Upper lobe of right lung (tissue), 1 donor: Measurements from ENCODE around the gene NUDT3. TPM values are rescaled to one million over a fixed set of nuclear protein-coding genes. Genes with fewer than 3 reads are reported as not detected.

Source experiments
- ATAC-seq: fragments of 200-7000 bp; cut with Tn5 transposase; one replicate; pipeline ENCODE4 v1.9.1; 2020; ENCODE audit warnings: mild to moderate bottlenecking, moderate library complexity
- DNase-seq: peaks from one replicate; pipeline ENCODE4 v3.0.0-alpha.2; 2020
- H3K27ac ChIP-seq: fragments of 200-600 bp; one replicate; pipeline ENCODE4 v1.8.0; 2022
- H3K27me3 ChIP-seq: fragments of 200-600 bp; one replicate; pipeline ENCODE4 v1.8.0; 2022; ENCODE audit warnings: mild to moderate bottlenecking
- H3K36me3 ChIP-seq: fragments of 200-600 bp; one replicate; pipeline ENCODE4 v1.8.0; 2022
- H3K4me1 ChIP-seq: fragments of 200-600 bp; one replicate; pipeline ENCODE4 v1.8.0; 2022
- H3K4me3 ChIP-seq: fragments of 200-600 bp; one replicate; pipeline ENCODE4 v1.8.0; 2022; ENCODE audit warnings: mild to moderate bottlenecking
- H3K9me3 ChIP-seq: fragments of 200-600 bp; one replicate; pipeline ENCODE4 v1.8.0; 2022
- CTCF ChIP-seq: fragments of 200-600 bp; IDR thresholded peaks from one replicate; pipeline ENCODE4 v1.8.0; 2022; ENCODE audit warnings: antibody characterized with exemption
- intact Hi-C: fragments of 100-400 bp; cut with DNase I; formaldehyde crosslinking; loops from one replicate; pipeline ENCODE4 v1.11.0; 2022
- total RNA-seq: library from RNA; stranded (reverse); fragmentation: NEBNext Ultra II Directional; extraction: Animal tissue kit (Norgen Biotek cat#: 25700); gene quantifications from one replicate; pipeline ENCODE4 v1.2.1, GENCODE V29; 2021
- donor health status: DM: no; HTN: yes; CAD: no; lungs with severe emphysema.

NUDT3 gene
- total RNA-seq, 1 donor from 2014 or later: 29.1 TPM

DNA sequence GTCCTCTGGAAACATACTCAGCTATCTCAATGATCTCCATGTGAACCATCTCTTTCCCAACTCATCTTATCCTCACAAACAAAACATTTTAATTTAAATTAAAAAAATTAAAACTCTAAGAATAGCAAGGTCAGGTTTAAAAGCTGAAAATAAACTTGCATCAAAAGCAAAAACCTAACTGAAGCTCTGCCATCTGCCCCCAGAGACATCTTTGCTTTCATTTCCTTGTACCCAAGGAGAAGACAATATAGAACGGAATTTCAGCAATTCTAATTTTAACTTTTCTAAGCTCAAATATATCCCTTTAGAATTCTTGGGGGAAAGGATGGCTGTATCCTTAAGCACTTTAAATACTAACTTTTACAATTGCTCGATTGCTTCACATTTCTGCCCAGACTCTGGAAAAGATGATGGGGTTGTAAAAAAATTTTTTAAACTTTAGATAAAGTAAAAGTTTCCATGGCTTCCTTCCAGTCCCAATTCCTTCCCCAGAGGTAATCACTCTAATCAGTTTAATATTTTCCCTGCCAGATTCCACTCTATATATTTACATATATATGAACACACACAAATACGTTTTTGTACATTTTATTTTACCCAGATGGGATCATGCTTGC, 74.5 kb downstream of the NUDT3 start:
- Histone ChIP-seq H3K9me3 (no peaks in the 10 kb centered on the region), H3K36me3 (no peaks in the 10 kb centered on the region), H3K4me1 (peaks cover 25% of the 10 kb centered on the region), H3K27me3 (no peaks in the 10 kb centered on the region), H3K27ac (no peak overlapping the region), H3K4me3 (no peak overlapping the region)
- intact Hi-C loops: no loop called here
- DNase-seq: no peak
- no peak for TF ChIP-seq CTCF
- ATAC-seq: no peak

- no peaks in the 10 kb centered on the region for H3K36me3 ChIP-seq
- TF ChIP-seq CTCF: no peak
- intact Hi-C loops: no loop called here
- no peak overlapping the region for H3K4me3 ChIP-seq
- H3K9me3 ChIP-seq: no peaks in the 10 kb centered on the region
- ATAC-seq: no peak
- H3K27ac ChIP-seq: no peak overlapping the region
- no peak for DNase-seq
- H3K27me3 ChIP-seq: no peaks in the 10 kb centered on the region
- peaks cover 25% of the 10 kb centered on the region for H3K4me1 ChIP-seq
Observed at GRCh38 chr6:34317172-34317477, 75.3 kb downstream of the NUDT3 start.

GRCh38 chr6:34316431-34317171, 75.9 kb downstream of the NUDT3 start:
- Histone ChIP-seq H3K9me3 (no peaks in the 10 kb centered on the region), H3K27me3 (no peaks in the 10 kb centered on the region), H3K4me3 (no peak overlapping the region), H3K4me1 (peaks cover 25% of the 10 kb centered on the region), H3K36me3 (no peaks in the 10 kb centered on the region), H3K27ac (no peak overlapping the region)
- DNase-seq (no peak), ATAC-seq (no peak)
- TF ChIP-seq CTCF: no peak
- intact Hi-C loops: no loop called here

GRCh38 chr6:34315780-34316179, 76.7 kb downstream of the NUDT3 start:
- H3K4me1 ChIP-seq: peaks cover 25% of the 10 kb centered on the region
- ATAC-seq (peak; percentile 77), DNase-seq (no peak)
- H3K27ac ChIP-seq: peak overlapping the region; percentile 38
- no peaks in the 10 kb centered on the region for H3K27me3 ChIP-seq
- no peaks in the 10 kb centered on the region for H3K36me3 ChIP-seq
- TF ChIP-seq CTCF: no peak
- intact Hi-C loops: no loop called here
- H3K4me3 ChIP-seq: no peak overlapping the region
- no peaks in the 10 kb centered on the region for H3K9me3 ChIP-seq

DNA sequence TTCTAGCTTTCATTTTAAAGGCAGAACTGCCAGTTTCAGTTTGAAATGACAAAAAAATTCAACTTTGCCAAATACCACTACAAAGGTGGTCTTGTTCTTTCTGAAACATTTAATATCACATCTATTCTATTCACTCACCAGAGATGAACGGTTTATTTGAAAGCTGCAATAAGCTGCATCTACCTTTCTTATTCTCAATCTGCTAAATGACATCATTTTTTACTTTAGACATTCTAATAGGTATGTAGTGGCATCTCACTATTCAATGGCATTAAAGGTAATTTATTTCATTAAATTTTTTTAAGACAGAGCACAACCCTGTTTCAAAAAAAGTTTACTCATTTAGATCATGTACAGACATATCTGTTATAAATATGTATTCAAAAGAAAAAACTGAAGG, 77.2 kb downstream of the NUDT3 start:
- Histone ChIP-seq H3K36me3 (no peaks in the 10 kb centered on the region), H3K27ac (no peak overlapping the region), H3K9me3 (no peaks in the 10 kb centered on the region), H3K4me1 (peaks cover 25% of the 10 kb centered on the region), H3K27me3 (no peaks in the 10 kb centered on the region), H3K4me3 (no peak overlapping the region)
- DNase-seq (no peak), ATAC-seq (no peak)
- TF ChIP-seq CTCF: no peak
- intact Hi-C loops: no loop called here
